NCI-H524 treated with DMSO at 0.1 percent for 48 hours (cell line): ENCODE results near the gene FAM162A.

Experiments
- DNase-seq: peaks from one replicate; lab custom pipeline; 2025; lab: John Stamatoyannopoulos, UW

FAM162A gene

DNA sequence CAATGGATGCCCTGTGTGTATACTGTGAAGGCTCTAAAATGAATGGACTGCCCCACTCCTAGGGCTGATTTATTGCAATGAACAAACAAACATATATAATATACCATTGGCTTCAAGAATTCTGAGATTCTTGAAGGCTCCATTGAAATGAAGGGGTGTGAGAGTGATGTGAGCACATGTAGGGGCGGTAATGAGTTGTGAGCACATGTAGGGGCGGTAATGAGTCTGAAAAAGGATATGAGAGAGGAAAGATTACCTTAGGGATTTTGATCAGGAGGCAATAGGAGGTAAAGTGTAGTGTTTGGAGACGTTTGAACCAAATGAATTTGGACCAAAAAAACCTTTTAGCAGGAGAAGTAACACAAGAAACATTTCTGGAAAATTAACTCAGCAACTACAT is 3.7 kb downstream of the FAM162A start:
- DNase-seq: no peak

DNA sequence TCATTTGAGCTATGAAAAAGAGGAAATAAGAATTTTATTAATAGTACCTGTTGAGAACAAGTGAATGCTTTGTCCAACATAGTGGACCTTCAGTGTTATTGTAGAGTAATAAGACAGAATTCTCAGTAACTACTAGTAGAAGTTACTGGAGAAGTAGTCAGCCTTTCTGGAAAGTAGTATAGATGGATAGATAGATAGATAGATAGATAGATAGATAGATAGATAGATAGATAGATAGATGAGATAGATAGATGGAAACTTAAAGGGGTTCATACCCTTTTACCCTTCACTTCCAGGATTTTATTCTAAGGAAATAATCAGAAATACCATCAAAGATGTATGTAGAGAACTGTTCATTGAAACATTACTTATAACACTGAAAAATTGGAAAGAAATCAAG is 5.2 kb downstream of the FAM162A start:
- DNase-seq: no peak

DNA sequence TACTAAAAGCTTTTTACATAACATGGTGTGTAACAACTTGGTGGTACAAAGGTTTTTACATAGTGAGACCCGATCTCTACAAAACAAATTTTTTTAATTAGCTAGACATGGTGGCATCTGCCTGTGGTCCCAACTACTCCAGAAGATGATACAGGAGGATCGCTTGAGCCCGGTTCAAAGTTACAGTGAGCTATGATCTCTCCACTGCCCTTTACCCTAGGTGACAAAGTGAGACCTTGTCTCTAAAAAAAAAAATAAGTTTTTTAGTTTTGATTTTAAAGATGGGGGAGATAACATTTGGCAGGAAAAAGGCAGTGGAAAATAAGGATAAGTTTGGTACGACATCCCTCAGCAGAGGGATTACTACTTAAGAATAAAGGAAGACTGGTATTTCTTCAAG is 5.9 kb downstream of the FAM162A start:
- no peak for DNase-seq

DNA sequence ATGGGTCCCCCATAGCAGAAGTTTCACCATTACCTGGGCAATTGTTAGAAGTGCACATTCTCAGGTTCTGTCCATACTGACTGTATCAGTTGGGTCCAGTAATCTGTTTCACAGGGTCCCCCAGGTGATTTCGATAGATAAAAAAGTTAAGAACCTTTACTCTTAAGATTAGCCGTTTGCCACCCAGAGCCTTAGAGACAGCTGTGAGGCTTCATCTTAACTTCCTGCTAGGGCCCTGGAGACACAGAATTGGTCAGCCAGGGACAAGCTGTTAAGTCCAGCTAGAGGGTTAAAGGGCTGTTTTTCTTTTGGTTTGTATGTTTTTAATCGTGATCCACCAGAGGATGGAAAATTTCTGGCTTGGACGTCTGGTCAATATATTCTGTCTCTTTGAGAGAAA is 6.7 kb downstream of the FAM162A start:
- no peak for DNase-seq

DNA sequence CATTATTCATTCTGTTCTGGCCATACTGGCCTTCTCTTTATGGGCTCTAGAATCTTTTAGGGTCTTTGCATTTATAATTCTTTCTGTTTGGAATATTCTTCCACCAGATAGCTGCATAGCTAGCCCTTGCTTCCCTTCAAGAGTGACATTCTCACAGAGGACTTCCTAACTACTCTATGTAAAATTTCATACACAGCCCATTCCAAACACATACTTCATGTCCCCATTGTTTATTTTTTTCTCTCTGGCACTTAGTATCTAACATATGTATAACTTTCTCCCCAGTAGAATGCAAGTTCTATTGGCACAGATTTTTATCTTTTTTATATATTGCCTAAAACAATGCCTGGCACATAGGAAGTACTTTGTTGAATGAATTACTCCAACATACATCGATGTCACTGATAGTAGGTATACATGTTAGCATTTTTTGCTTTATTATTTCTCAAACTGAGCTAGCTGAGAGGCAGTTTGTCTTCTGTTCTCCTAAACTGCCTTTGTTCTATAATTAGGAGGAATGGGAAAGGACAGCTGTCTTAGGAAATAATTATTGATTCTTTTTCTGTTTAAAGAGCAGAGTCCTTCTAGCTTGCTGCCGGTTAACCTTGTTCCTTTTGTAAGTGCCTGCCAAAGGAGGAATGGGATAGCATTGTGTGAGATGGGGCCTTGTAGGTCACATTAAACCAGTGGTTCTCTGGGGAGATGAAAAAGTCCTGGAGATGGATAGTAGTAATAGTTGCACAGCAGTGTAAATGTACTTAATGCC is 7.9 kb downstream of the FAM162A start:
- no peak for DNase-seq

DNA sequence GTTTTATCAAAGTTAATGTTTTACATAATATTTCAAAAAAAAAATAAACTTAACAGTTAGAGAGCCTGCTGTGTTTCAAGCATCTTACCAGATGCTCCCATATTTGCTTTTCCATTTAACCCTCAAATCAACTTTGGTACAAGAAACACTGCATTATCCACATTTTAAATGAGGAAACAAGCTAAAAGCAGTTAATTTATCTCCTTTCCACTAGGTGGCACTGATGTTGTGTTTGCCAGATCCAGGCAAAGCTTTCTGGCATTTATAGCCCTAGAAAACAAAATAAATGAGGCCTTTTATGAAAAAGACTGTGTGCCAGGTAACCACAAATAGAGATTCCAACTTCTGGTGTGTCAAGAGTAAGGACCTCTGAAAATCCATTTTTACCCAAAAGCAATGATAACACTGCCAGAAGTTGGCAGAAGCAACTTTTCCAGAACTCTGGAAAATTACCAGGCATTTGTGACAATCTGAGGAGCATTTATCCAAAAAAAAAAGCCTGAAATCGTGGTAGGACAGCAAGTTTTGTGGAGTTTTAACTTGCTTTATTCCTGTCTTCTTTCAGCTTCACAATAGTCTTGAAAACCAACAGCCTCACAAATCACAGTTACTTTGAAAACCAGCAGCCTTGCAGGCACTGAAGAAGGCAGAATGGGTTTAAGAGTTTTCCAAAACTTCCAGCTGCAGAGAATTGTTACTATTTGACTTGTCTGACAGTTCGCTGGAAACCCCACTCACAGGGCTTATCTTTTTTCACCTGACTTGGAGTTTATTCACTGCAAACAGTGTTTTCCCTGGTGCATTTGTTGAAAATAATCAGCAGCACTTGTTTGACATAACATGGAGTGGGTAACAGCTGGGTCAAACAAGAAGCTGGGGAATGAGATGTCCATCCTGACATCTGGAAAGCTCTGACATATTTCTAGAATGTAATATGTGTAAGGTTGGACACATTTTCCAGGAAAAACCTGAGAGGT is 9.2 kb downstream of the FAM162A start:
- no peak for DNase-seq

DNA sequence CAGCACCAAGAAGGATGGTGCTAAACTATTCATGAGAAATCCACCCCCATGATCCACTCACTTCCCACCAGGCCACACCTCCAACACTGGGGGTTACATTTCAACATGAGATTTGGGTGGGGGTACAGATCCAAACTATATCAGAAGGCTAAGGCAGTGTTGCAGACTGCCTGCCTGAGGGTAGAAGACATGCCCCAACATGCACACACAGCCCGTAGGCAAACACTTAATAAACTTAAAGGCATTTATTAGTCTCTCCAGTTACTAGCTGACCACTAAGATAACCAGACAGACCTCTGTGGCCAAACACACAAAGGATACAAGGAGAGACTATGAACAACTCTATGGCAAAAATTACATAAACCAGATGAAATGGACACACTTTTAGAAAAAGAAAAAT is 10.2 kb downstream of the FAM162A start:
- no peak for DNase-seq

DNA sequence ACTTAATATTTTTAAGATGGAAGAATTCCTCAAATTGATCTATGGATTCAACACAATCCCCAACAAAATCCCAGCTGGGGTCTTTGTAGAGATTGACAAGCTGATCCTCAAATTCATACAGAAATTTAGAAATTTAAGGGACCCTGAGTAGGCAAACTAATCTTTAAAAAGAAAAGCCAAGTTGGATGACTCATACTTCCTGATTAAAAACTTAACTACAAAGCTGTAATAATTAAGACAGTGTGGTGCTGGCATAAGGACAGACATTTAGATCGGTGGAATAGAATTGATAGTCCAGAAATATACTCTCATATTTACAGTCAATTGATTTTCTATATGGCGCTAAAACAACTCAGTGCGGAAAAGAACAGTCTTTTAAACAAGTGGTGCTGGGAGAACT is 11.6 kb downstream of the FAM162A start:
- DNase-seq: no peak

DNA sequence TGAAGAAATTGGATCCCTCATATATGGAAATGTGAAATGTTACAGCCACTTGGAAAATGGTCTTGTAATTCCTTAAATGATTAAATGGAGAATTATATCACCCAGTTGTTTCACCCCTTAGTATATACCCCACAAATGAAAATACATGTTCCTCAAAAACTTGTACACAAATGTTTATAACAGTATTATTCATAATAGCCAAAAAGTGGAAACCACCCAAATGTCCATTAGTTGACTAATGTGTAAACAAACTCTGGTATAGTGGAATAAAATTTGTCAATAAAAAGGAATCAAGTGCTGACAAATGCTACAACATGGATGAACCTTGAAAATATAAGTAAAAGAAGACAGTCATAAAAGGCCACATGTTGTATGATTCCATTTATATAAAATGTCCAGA is 12.5 kb downstream of the FAM162A start:
- no peak for DNase-seq

DNA sequence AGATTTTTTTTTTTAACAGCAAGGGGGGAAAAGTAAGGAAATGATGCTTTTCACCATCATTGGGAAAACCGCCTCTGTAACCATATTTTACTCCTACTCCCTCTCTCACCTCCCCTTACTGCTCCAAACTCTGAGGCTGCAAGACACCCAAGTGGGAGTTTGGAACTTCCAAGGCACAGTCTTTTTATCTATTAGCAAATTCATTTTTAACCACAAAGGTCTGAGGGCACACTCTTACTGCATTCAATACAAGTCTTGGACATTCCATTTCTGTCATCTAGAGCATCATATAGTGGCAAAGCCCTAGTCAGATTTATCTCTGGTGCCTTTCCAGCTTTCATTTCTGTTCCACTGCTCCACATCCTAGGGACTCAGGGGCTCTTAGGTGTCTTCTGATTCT is 13.2 kb downstream of the FAM162A start:
- no peak for DNase-seq

DNA sequence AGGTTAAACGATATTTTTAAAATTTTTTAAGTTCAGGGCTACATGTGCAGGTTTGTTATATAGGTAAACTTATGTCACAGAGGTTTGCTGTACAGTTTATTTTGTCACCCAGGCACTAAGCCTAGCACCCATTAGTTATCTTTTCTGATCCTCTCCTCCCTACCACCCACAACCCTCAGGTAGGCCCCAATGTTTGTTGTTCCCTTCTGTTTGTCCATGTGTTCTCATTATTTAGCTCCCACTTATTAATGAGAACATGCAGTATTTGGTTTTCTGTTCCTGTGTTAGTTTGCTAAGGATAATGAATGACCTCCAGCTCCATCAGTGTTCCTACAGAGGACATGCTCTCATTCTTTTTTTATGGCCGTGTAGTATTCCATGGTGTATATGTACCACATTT is 14.9 kb downstream of the FAM162A start:
- no peak for DNase-seq

DNA sequence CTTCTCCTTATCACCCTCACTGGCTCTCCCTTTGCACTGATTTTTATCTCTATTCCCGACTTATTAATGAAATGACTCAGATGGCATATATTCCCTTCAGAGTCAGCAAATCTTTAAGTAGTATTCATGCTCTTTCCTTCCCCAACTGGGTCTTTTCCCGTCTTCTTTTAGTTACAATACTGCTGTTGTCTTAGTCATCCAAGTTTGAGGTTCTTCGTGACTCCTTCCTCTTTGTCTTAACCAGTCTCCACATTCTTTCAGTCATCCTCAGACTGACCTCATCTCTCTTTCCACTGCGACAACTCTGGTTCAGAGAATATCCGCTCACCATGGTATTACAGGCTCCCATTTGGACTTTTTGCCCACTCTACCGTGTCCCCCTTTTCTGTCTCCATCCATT is 19.5 kb downstream of the FAM162A start:
- no peak for DNase-seq

DNA sequence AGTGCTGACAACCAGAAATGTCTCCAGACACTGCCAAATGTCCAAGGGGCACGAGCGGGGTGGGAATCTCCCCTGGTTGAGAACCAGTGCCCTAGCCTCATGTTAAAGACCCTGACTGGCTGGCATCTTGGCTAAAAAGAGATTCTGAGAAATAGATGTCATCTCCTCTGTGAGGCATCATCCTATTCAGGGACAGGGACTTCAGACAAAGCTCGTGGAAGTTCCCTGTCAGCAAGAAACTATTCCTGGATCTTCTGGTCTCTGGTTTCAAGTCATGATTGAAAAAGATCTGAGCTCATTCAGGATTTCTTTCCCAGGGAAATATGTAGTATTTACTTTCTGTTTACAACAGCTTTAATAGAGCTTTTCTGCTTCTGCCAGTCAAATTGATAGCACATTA is 21.0 kb downstream of the FAM162A start:
- DNase-seq: no peak

DNA sequence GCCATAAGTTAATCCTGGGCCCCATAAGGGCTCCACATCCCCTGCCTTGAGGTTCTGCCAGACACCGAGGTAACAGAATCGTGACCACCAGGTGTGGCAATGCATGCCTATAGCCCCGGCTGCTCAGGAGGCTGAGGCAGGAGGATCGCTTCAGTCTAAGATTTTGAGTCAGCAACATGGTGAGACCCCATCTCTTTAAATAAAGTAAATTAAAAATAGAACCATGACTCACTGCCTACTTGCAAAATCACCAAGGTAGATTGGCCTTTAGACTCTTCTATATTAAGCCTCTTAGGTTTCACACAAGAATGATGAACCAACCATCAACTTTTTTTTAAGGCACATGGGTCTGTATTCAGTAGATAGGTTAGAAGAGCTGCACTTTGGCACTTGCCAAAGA is 22.2 kb downstream of the FAM162A start:
- DNase-seq: no peak

DNA sequence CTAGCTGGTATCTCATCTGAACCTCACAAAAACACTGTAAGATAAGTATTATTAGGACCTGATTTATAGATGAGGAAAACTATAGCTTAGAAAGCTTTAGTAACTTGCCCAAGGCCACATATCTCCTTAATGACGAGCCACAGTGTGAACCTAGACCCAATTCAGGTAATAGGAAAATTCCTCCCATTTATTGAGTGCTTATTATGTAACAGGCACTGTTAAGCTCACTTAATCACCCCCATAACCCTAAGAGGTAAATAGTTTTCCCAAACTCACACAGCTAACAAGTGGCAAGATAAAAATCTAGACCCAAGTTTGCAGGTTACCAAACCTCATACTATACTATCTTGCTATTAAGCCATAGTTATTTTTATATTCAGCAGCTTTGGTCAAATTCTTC is 24.0 kb downstream of the FAM162A start:
- no peak for DNase-seq

DNA sequence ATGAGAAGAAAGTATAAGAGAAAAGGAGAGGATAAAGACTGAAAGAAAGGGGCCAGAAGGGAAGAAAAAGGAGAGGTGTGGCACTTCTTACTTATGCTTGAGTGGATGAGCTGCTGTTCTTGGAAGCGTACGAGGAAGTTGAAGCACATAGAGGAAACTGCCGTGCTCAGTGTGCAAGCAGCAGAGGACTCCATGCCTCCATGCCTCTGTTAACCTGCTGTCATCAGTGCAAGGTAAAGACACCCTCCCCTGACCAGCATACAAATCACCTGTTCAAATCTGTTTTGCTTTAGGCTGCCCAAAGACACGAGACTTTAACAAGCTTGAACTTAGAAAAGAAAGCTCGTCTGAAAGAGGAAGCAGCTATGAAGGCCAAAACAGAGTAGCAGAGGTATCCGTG is 25.5 kb downstream of the FAM162A start:
- no peak for DNase-seq

DNA sequence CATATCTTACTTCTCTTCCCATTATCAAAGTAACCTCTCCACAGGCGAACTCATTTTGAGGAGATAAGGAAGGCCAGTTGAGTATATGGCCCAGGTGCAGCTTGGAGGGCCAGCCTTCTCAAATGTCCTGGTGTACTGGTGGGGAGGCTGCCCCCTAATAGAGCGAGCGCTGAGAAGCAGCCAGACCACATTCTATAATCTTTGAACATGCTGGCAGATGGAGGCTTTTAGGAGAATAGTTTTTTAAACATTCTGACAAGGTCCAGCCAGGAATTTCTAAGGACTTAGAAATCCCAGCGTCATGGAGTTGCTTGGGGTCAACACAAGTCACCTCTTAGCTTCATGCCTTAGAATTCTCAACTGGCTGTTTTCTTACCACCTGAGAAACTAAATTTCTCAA is 26.1 kb downstream of the FAM162A start:
- no peak for DNase-seq

DNA sequence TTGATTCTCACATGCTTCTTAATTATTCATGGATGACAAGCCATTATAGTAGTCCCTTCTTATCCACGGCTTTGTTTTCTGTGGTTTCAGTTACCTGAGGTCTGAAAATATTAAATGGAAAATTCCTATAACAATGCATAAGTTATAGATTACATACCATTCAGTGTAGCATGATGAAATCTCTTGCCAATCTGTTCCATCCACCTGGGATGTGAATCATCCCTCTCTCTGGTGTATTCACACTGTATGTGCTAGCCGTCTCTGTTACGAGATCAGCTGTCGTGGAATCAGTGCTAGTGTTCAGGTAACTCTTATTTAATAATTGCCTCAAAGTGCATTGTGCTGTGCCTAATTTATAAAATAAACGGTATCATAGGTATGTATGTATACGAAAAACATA is 26.7 kb downstream of the FAM162A start:
- no peak for DNase-seq

DNA sequence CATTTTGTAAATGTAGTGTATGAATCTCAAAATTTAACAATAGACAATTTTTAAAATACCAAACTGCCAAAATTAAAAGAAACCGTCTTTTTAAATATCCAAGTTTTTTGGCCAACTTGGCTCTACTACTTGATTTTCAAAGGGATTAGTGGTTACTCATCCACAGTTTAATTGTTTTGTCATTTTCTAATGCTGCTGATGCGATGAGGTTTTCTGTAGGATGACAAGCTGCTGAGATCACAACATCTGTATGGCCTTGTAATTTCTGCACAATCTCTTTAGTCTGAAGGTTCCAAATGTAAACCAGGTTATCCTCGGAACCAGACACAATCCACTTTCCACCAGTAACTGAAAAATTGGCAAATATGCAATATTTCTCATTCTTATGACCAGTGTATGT is 30.4 kb downstream of the FAM162A start:
- no peak for DNase-seq

DNA sequence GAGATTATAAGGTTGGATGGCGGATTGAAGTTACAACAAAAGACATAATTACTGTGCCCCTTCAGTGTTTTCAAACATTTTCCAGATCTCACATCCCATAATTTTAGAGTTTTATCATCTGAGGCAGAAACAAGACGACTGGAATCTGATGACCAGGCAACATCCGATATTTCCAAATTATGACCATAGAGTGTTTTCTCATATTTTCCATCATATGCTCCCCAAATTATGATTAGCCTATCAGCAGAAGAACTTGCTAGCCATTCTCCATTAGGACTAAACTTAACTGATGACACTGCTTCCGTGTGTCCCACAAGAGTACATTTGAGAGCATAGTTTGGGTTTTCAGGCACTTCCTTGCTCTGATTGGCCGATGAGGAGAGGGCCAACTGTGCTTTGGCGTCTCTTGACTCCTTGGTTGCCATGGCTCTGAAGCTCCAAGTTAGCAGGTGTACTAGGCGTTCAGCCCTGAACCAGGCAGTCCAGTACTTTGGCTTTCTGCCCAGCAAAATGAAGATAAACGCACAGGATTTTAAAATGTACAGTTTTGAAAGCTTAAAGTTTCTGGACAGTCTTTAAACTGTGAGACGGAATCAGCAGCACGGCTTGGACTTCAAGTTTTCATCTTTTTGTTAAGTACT is 31.2 kb downstream of the FAM162A start:
- no peak for DNase-seq

DNA sequence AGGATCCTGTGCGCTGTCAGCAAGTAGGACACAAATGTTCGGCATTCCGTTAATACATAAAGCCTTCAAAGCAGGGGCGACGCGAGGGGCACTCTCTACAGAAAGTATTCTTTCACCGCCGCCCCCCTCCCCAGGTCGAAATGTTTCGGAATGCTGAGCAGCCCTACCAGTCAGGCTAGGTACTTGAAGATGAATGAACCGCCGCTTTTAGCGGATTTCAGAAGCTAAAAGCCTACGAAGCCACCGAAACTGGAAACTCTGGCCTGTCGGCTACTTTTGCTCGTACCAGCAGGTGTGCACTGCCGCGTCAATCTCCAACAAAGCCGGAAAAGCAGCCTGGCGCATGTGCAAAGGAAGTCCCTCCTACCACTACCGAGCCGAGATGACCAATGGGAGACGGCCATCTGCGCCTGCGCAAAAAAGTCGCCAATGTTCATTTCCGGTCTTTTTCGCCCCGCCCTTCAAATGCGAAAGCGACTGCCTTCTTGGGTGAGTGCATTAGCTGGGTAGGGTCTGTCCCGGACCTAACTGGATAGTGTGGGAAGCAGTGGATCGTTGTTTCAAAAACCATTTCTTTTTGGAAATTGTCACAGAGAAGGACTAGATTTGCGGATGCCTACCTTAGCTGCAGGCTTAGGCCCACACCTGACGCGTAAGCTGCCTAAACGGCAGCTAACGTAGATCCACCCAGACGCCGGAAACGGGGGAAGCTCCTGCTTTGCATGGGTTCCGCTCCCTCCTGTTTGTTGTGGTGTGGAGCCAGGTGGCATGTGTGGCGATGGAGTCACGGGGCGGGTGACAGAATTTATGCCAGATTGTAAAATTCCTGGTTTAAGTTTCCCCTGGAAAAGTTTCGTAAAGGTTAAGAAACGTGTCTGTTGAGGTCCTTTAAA is 32.0 kb downstream of the FAM162A start, which contains the start of gene WDR5B:
WDR5B (minus strand) TSS at position 301 of the 893 bp plus-strand sequence. CDS start 534 bp downstream, outside the sequence.
- no peak for DNase-seq

DNA sequence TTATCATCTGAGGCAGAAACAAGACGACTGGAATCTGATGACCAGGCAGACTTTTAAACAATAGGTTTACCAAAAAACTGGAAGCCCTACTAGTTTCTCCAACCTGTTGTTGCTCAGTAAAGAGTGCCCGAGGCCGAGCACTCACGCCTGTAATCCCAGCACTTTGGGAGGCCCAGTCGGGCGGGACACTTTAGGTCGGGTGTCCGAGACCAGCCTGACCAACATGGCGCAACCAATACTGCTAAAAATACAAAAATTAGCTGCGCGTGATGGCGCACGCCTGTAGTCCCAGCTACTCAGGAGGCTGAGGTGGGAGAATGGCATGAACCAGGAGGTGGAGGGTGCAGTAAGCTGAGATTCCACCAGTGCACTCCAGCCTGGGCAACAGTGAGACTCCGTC is 33.0 kb downstream of the FAM162A start:
- DNase-seq: no peak
